Activated CD8-positive, alpha-beta T cell treated with anti-CD3 and anti-CD28 coated beads for 36 hours (primary cell): ENCODE data around the gene PIP5KL1. TPM values are rescaled to one million over a fixed set of nuclear protein-coding genes. Genes with fewer than 3 reads are reported as not detected.

Experiments used
- ATAC-seq: fragments of 200-7000 bp; cut with Tn5 transposase; one replicate; pipeline ENCODE4 v1.10.0; 2021; ENCODE audit warnings: mild to moderate bottlenecking, moderate library complexity
- CTCF ChIA-PET: fragments of 350-600 bp; sonication (Branson Sonifier 250); formaldehyde crosslinking; loops from one replicate; lab custom pipeline; 2021; ENCODE audit warnings: antibody characterized with exemption; lab: Charles Lee
- POLR2A ChIA-PET: fragments of 350-600 bp; sonication (Branson Sonifier 250); formaldehyde crosslinking; loops from one replicate; lab custom pipeline; 2021; ENCODE audit warnings: antibody characterized with exemption; lab: Charles Lee
- DNase-seq: peaks from one replicate; pipeline ENCODE4 v3.0.0-alpha.2; 2020
- H3K27ac Mint-ChIP-seq: one replicate; pipeline ENCODE4 v1.8.0; 2021; ENCODE audit warnings: mild to moderate bottlenecking, mixed read lengths
- H3K27me3 Mint-ChIP-seq: one replicate; pipeline ENCODE4 v1.8.0; 2021; ENCODE audit warnings: mixed read lengths
- H3K36me3 Mint-ChIP-seq: one replicate; pipeline ENCODE4 v1.8.0; 2021; ENCODE audit warnings: low read depth, mixed read lengths
- H3K4me1 Mint-ChIP-seq: one replicate; pipeline ENCODE4 v1.8.0; 2021; ENCODE audit warnings: low read depth, mixed read lengths
- H3K4me3 Mint-ChIP-seq: one replicate; pipeline ENCODE4 v1.8.0; 2021; ENCODE audit warnings: mild to moderate bottlenecking, moderate library complexity, mixed read lengths
- H3K9me3 Mint-ChIP-seq: one replicate; pipeline ENCODE4 v1.8.0; 2021; ENCODE audit warnings: mixed read lengths
- intact Hi-C: fragments of 100-400 bp; cut with micrococcal nuclease; formaldehyde crosslinking; loops from one replicate; pipeline ENCODE4 v1.10.0; 2022
- total RNA-seq, 2 experiments: library from RNA; stranded (reverse); gene quantifications; one replicate each; pipeline ENCODE4 v1.2.3, GENCODE V29; 2021
- TF ChIP-seq, protein P1 (sequence below): fragments of 200-600 bp; IDR thresholded peaks from one replicate; pipeline ENCODE4 v1.8.0; 2022; ENCODE audit warnings: antibody characterized with exemption, mild to moderate bottlenecking

The PIP5KL1 gene
- total RNA-seq, 2 experiments from 2014 or later: 1.7 to 2.5 TPM

DNA sequence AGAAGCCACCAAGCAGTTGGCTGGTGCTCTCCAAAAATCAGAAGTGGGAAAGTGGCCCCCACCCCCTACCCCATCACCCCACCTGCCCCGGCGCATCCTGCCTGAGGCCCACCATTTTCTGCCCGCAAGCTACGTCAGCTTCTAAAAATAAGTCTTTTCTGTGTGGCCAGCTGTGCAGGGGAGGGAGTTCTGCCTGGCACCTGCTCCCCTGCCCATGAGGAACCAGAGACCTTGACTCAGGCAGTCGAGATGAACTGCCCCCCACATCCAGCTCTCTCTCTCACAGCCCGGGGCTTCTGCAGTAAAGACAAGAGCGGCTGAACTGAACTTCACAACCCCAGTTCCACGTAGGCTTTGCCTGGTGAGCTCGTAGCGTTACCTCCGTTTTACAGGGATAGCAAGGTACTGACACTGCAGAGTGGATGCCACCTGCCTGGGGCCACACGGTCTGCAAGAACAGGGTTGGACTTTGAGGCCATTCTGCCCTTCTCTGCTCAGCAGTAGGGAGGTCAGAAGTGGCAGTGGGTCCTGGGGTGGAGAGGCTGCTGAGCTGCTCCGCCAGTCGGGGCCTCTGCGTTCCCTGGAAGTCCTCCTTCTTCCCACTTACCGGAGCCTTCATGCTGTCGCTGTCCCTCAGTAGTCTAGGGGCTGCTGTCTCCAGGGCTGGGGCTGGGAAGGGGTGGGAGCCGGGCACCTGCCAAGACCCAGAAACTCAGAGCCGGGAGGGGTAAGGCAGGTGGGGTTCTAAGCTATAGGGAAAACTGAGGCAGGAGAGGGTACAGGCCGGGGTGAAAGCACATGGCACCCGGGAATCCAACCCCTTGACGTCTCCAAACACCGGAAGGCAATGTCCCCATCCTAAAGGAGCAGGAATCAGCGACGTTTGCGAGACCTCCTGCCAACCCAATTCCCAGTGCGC is 14.5 kb downstream of the PIP5KL1 start:
- Mint-ChIP-seq H3K27ac (peak overlapping the region; percentile 93), H3K4me3 (peak overlapping the region; percentile 87), H3K36me3 (peaks cover 24% of the 10 kb centered on the region), H3K4me1 (peaks cover 57% of the 10 kb centered on the region), H3K27me3 (no peaks in the 10 kb centered on the region), H3K9me3 (no peaks in the 10 kb centered on the region)
- peak; percentile 81 for DNase-seq
- ChIA-PET POLR2A (interaction anchor here (0.5 to 5.7 kb wide), 12 partner anchors 11 to 465 kb away, joined by 3 to 57 read pairs (median 5); partner anchors contain the start of genes CDK9, DPM2, RPL12 and SH2D3C), CTCF (interaction anchor here (0.7 to 4.7 kb wide), 16 partner anchors 9 to 182 kb away, joined by 3 to 23 read pairs (median 4); partner anchors contain the start of gene TOR2A)
- ATAC-seq: peak; percentile 19
- intact Hi-C loops: loop anchor here (5.0 kb wide), 1 partner anchor 134 kb away; no protein-coding TSS in a partner anchor
- TF ChIP-seq, protein P1, sequence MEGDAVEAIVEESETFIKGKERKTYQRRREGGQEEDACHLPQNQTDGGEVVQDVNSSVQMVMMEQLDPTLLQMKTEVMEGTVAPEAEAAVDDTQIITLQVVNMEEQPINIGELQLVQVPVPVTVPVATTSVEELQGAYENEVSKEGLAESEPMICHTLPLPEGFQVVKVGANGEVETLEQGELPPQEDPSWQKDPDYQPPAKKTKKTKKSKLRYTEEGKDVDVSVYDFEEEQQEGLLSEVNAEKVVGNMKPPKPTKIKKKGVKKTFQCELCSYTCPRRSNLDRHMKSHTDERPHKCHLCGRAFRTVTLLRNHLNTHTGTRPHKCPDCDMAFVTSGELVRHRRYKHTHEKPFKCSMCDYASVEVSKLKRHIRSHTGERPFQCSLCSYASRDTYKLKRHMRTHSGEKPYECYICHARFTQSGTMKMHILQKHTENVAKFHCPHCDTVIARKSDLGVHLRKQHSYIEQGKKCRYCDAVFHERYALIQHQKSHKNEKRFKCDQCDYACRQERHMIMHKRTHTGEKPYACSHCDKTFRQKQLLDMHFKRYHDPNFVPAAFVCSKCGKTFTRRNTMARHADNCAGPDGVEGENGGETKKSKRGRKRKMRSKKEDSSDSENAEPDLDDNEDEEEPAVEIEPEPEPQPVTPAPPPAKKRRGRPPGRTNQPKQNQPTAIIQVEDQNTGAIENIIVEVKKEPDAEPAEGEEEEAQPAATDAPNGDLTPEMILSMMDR: no peak

DNA sequence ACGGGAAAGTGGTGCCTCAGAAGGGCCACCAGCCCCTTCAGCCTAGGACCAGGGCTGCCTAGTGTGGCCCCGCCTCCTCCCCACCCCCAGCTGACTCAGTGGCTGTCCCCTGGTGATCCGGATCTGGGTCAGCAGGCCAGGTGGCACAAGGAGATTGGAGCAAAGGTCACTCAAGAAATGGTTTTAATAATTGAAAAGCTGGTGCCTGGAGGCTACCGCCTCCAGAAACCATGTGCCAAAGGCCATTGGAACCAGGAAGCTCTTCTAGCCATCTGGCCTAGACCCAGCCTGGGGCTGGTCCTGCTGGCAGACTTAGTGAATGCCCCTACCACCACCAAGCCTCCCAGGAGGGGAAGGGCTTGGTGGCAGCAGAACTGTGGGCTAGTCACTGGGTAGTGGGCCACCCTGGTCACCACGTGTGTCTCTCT is 15.2 kb downstream of the PIP5KL1 start:
- no peaks in the 10 kb centered on the region for H3K27me3 Mint-ChIP-seq
- POLR2A ChIA-PET: interaction anchor here (2.2 to 5.7 kb wide), 5 partner anchors 10 to 137 kb away, joined by 8 to 57 read pairs (median 12); partner anchors contain the start of genes CDK9, DPM2, SH2D3C and ST6GALNAC6
- CTCF ChIA-PET: interaction anchor here (1.1 to 4.7 kb wide), 8 partner anchors 23 to 181 kb away, joined by 3 to 23 read pairs (median 6); partner anchors contain the start of gene TOR2A
- peak overlapping the region; percentile 87 for H3K4me3 Mint-ChIP-seq
- ATAC-seq (no peak), DNase-seq (peak; percentile 47)
- H3K36me3 Mint-ChIP-seq: peaks cover 29% of the 10 kb centered on the region
- H3K4me1 Mint-ChIP-seq: peaks cover 63% of the 10 kb centered on the region
- H3K27ac Mint-ChIP-seq: peak overlapping the region; percentile 93
- H3K9me3 Mint-ChIP-seq: no peaks in the 10 kb centered on the region
- intact Hi-C loops: loop anchor here (5.0 kb wide), 1 partner anchor 133 kb away; no protein-coding TSS in a partner anchor
- TF ChIP-seq, protein P1: no peak

DNA sequence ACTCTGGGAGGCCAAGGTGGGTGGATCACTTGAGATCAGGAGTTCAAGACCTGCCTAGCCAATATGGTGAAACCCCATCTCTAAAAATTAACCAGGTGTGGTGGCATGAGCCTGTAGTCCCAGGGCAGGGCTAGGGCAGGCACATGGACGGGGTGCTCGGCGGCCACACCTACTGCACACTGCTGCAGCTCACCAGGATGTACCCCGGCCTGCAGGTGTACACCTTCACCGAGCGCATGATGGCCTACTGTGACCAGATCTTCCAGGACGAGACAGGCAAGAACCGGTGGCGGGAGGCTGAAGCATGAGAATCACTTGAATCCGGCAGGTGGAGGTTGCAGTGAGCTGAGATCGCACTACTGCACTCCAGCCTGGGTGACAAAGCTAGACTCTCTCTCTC is 16.9 kb downstream of the PIP5KL1 start:
- ATAC-seq (no peak), DNase-seq (no peak)
- ChIA-PET POLR2A (interaction anchor here (0.7 to 1.8 kb wide), 3 partner anchors 15 to 27 kb away, joined by 3 to 6 read pairs (median 6); no protein-coding TSS in a partner anchor), CTCF (interaction anchor here (1.0 to 4.7 kb wide), 2 partner anchors 44 to 179 kb away, joined by 3 to 23 read pairs; partner anchors contain the start of gene TOR2A)
- TF ChIP-seq, protein P1: no peak
- intact Hi-C loops: no loop called here
- Mint-ChIP-seq H3K9me3 (no peaks in the 10 kb centered on the region), H3K36me3 (peaks cover 32% of the 10 kb centered on the region), H3K27ac (no peak overlapping the region), H3K4me3 (no peak overlapping the region), H3K27me3 (no peaks in the 10 kb centered on the region), H3K4me1 (peaks cover 54% of the 10 kb centered on the region)

DNA sequence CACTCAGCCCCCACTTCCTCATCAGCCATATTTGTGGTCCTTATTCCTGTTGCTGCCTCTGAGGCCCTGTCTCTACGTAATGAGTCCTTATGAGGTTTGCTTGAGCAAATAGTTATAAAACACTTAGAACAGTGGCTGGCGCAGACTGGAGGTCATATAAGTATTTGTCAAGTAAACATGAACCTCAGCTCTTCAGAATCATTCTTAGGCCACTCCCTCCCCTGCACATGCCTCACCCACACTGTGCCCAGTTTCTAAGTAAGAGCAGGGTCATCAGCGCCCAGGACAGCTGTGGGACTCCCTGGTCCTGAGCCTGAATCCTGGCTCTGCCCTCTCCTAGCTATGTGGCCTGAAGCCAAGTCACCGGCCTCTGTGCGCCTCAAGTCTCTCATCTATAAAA is 17.7 kb downstream of the PIP5KL1 start:
- Mint-ChIP-seq H3K36me3 (peaks cover 32% of the 10 kb centered on the region), H3K27me3 (no peaks in the 10 kb centered on the region), H3K4me3 (no peak overlapping the region), H3K4me1 (peaks cover 46% of the 10 kb centered on the region), H3K27ac (peak overlapping the region; percentile 68), H3K9me3 (no peaks in the 10 kb centered on the region)
- ATAC-seq (no peak), DNase-seq (no peak)
- intact Hi-C loops: no loop called here
- POLR2A ChIA-PET: interaction anchor here (0.7 to 1.8 kb wide), 6 partner anchors 9 to 134 kb away, joined by 3 to 6 read pairs (median 4); partner anchors contain the start of gene SH2D3C
- CTCF ChIA-PET: interaction anchor here (0.6 to 1.0 kb wide), 2 partner anchors 46 to 178 kb away, joined by 3 read pairs; partner anchors contain the start of gene TOR2A
- TF ChIP-seq, protein P1: no peak
